Measurements from ENCODE around the gene DHX35. TPM values are rescaled to one million over a fixed set of nuclear protein-coding genes. Genes with fewer than 3 reads are reported as not detected.

Gene DHX35
- total RNA-seq, 1 experiment from 2014 or later = 20.4 TPM

- no peak for TF ChIP-seq ZSCAN18 (CRISPR knock-in tag; IDR thresholded peaks at IDR 0.05)
- peak; percentile 88 for TF ChIP-seq GABPB1 (CRISPR knock-in tag; IDR thresholded peaks at IDR 0.05)
- TF ChIP-seq TEAD4 (CRISPR knock-in tag; IDR thresholded peaks at IDR 0.05) = no peak
- TF ChIP-seq ZBTB21 (CRISPR knock-in tag; IDR thresholded peaks at IDR 0.05; ENCODE audit: borderline replicate concordance) = peak; percentile 60; the same call in 1 of the 2 replicates
- peak; percentile 28; the same call in 1 of the 2 replicates for TF ChIP-seq ZBTB43 (CRISPR knock-in tag; IDR thresholded peaks at IDR 0.05)
- TF ChIP-seq FOXK1 (CRISPR knock-in tag; IDR thresholded peaks at IDR 0.05) = peak; percentile 67; the same call in 1 of the 2 replicates
- TF ChIP-seq ETV6 (CRISPR knock-in tag; IDR thresholded peaks at IDR 0.05) = peak; percentile 96
- no peak for TF ChIP-seq NFATC4 (CRISPR knock-in tag; IDR thresholded peaks at IDR 0.05)
- no peak for TF ChIP-seq ATF3 (CRISPR knock-in tag; conservative IDR thresholded peaks at IDR 0.05)
- peak; percentile 44; the same call in 1 of the 2 replicates for TF ChIP-seq ARID4B (CRISPR knock-in tag; IDR thresholded peaks at IDR 0.05; ENCODE audit: borderline replicate concordance)
- no peak for TF ChIP-seq MLX (CRISPR knock-in tag; IDR thresholded peaks at IDR 0.05)
- TF ChIP-seq MAX (CRISPR knock-in tag; IDR thresholded peaks at IDR 0.05) = peak; percentile 86
- TF ChIP-seq EMX1 (CRISPR knock-in tag; IDR thresholded peaks at IDR 0.05) = no peak
- peak; percentile 62; the same call in 1 of the 2 replicates for TF ChIP-seq FOXP1 (CRISPR knock-in tag; IDR thresholded peaks at IDR 0.05; ENCODE audit: borderline replicate concordance)
- peak; percentile 96 for TF ChIP-seq HMGXB4 (CRISPR knock-in tag; IDR thresholded peaks at IDR 0.05)
Measured at GRCh38 chr20:39049684-39050554, 87.8 kb downstream of the DHX35 start (continued).
